B cell (primary cell): ENCODE data around the gene DLG2. TPM values are rescaled to one million over a fixed set of nuclear protein-coding genes. Genes with fewer than 3 reads are reported as not detected.

Source experiments
- ATAC-seq: fragments of 200-7000 bp; cut with Tn5 transposase; one replicate; pipeline ENCODE4 v1.10.0; 2021; ENCODE audit warnings: low read depth, mild to moderate bottlenecking, moderate number of reproducible peaks, moderate library complexity
- CTCF ChIA-PET: fragments of 350-600 bp; sonication (Branson Sonifier 250); formaldehyde crosslinking; loops from one replicate; lab custom pipeline; 2021; ENCODE audit warnings: antibody characterized with exemption, inconsistent platforms; lab: Charles Lee
- POLR2A ChIA-PET: fragments of 350-600 bp; sonication (Branson Sonifier 250); formaldehyde crosslinking; loops from one replicate; lab custom pipeline; 2021; ENCODE audit warnings: antibody characterized with exemption; lab: Charles Lee
- DNase-seq: peaks from one replicate; pipeline ENCODE4 v3.0.0; 2013
- H2AFZ ChIP-seq: 2 replicates; pipeline ENCODE4 v1.6.1; 2012; ENCODE audit warnings: mild to moderate bottlenecking, low read depth, low read length; ENCODE audit not compliant: insufficient read depth, poor library complexity, severe bottlenecking
- H3K27ac ChIP-seq, 2 donors: 1 replicate in 1 of 2; 2 replicates in 1 of 2; pipeline ENCODE4 v1.5.1; 2012 to 2013; ENCODE audit warnings: low read length in 2 of 2, mild to moderate bottlenecking in 2 of 2, moderate library complexity in 1 of 2
- H3K27me3 ChIP-seq, 4 experiments: fragments of 200-600 bp in 1 of 4; sonication (generic) in 1 of 4; replicated peaks in 1 of 4; 1 replicate in 2 of 4; 2 replicates in 2 of 4; pipeline versions ENCODE4 v1.6.1 to v1.7.0; 2013 to 2016; ENCODE audit warnings: low read length in 3 of 4, mild to moderate bottlenecking in 2 of 4, mixed read lengths in 1 of 4, moderate library complexity in 1 of 4; ENCODE audit not compliant: insufficient read depth in 4 of 4, control insufficient read depth in 3 of 4; ENCODE audit errors: control extremely low read depth in 1 of 4
- H3K36me3 ChIP-seq, 2 experiments: replicated peaks in 1 of 2; 1 replicate in 1 of 2; 2 replicates in 1 of 2; pipeline versions ENCODE4 v1.6.1 to v1.7.1; 2013; ENCODE audit warnings: low read length in 1 of 2; ENCODE audit not compliant: insufficient read depth in 2 of 2, control insufficient read depth in 1 of 2; ENCODE audit errors: control extremely low read depth in 1 of 2, extremely low read depth in 1 of 2
- H3K4me1 ChIP-seq, 2 donors: fragments of 200-600 bp in 1 of 2; sonication (generic) in 1 of 2; 1 replicate in 1 of 2; 2 replicates in 1 of 2; pipeline versions ENCODE4 v1.5.1 to v1.6.1; 2013 to 2017; ENCODE audit warnings: low read length in 2 of 2; ENCODE audit not compliant: control insufficient read depth in 2 of 2, insufficient read depth in 2 of 2
- H3K4me2 ChIP-seq: replicated peaks from 2 replicates; pipeline ENCODE3; 2012; ENCODE audit warnings: mild to moderate bottlenecking, low read depth, low read length; ENCODE audit not compliant: poor library complexity, severe bottlenecking
- H3K4me3 ChIP-seq, 5 experiments: fragments of 200-600 bp in 1 of 5; sonication (generic) in 1 of 5; 1 replicate in 3 of 5; 2 replicates in 2 of 5; pipeline versions ENCODE4 v1.5.1 to v1.7.0; 2011 to 2016; ENCODE audit warnings: low read length in 4 of 5, mild to moderate bottlenecking in 4 of 5, low read depth in 2 of 5, control low read depth in 1 of 5, moderate library complexity in 1 of 5; ENCODE audit not compliant: insufficient read depth in 1 of 5; ENCODE audit errors: control extremely low read depth in 1 of 5, extremely low read depth in 1 of 5
- H3K79me2 ChIP-seq: fragments of 200-600 bp; sonication (generic); one replicate; pipeline ENCODE4 v1.6.0; 2016; ENCODE audit warnings: low read length; ENCODE audit not compliant: control insufficient read depth, insufficient read depth
- H3K9ac ChIP-seq: fragments of 200-600 bp; sonication (generic); 2 replicates; pipeline ENCODE4 v1.6.1; 2017; ENCODE audit warnings: mild to moderate bottlenecking, low read length, moderate library complexity
- H3K9me3 ChIP-seq, 3 donors: one replicate each; pipeline versions ENCODE4 v1.6.1 to v1.7.1; 2013; ENCODE audit warnings: low read length in 2 of 3; ENCODE audit not compliant: control insufficient read depth in 2 of 3, insufficient read depth in 1 of 3; ENCODE audit errors: control extremely low read depth in 1 of 3
- H4K20me1 ChIP-seq: 2 replicates; pipeline ENCODE4 v1.6.0; 2012; ENCODE audit warnings: mild to moderate bottlenecking, low read length; ENCODE audit not compliant: insufficient read depth, control insufficient read depth, poor library complexity, severe bottlenecking
- H3K27ac Mint-ChIP-seq: one replicate; pipeline ENCODE4 v1.8.0; 2021; ENCODE audit warnings: mixed read lengths
- H3K27me3 Mint-ChIP-seq: one replicate; pipeline ENCODE4 v1.8.0; 2021; ENCODE audit warnings: mixed read lengths
- H3K4me1 Mint-ChIP-seq: one replicate; pipeline ENCODE4 v1.8.0; 2021; ENCODE audit warnings: mixed read lengths
- H3K4me3 Mint-ChIP-seq: one replicate; pipeline ENCODE4 v1.8.0; 2021; ENCODE audit warnings: mixed read lengths
- H3K9me3 Mint-ChIP-seq: one replicate; pipeline ENCODE4 v1.8.0; 2022; ENCODE audit warnings: mixed read lengths; ENCODE audit not compliant: insufficient read depth
- EZH2 ChIP-seq: IDR thresholded peaks from 2 replicates; pipeline ENCODE4 v1.6.1; 2012; ENCODE audit warnings: borderline replicate concordance, low read depth, mild to moderate bottlenecking, moderate library complexity, low read length; ENCODE audit not compliant: insufficient read depth, poor library complexity, severe bottlenecking
- WGBS: methylation state at CpG from one replicate; pipeline ENCODE4 v1.1.5; 2013; ENCODE audit warnings: missing lambda C conversion rate; ENCODE audit not compliant: insufficient coverage; 5-methylcytosine and 5-hydroxymethylcytosine counted together
- intact Hi-C: fragments of 100-400 bp; cut with micrococcal nuclease; formaldehyde crosslinking; loops from one replicate; pipeline ENCODE4 v1.10.0; 2022
- polyA plus RNA-seq: library from polyadenylated mRNA; depleted of rRNA; stranded (reverse); fragments of >200 nt; gene quantifications from 2 replicates; pipeline ENCODE4 v1.2.3, GENCODE V29; 2012
- total RNA-seq, 2 donors: library from RNA; stranded (reverse); fragments of 120-200 nt in 1 of 2; gene quantifications; 1 replicate in 1 of 2; 2 replicates in 1 of 2; pipeline versions ENCODE4 v1.2.3 to v1.2.4, GENCODE V29; 2013 to 2022
- TF ChIP-seq, protein P1 (sequence below): fragments of 200-600 bp; IDR thresholded peaks from one replicate; pipeline ENCODE4 v1.8.0; 2022; ENCODE audit warnings: antibody characterized with exemption, mild to moderate bottlenecking

Gene DLG2
- total and polyA plus RNA-seq, 2 donors (not counting 1 experiment from before 2014, with no cell fraction given), result 0.54 to 5.4 TPM

- no peak overlapping the region for H3K4me3 Mint-ChIP-seq
- H3K36me3 ChIP-seq, result no peaks in the 10 kb centered on the region
- intact Hi-C loops, result no loop called here
- H4K20me1 ChIP-seq, result no peaks in the 10 kb centered on the region
- H2AFZ ChIP-seq, result no peak overlapping the region
- no peaks in the 10 kb centered on the region for H3K9me3 Mint-ChIP-seq
- H3K79me2 ChIP-seq, result no peaks in the 10 kb centered on the region
- H3K9me3 ChIP-seq, result no peaks in the 10 kb centered on the region
- ChIA-PET POLR2A (no interaction called here), CTCF (interaction anchor here (2.2 kb wide), 1 partner anchor 161 kb away, joined by 6 read pairs; no protein-coding TSS in a partner anchor)
- H3K27me3 ChIP-seq, result peaks cover 0 to 3% (median 0%) of the 10 kb centered on the region in 4 experiments
- no peak overlapping the region for H3K4me3 ChIP-seq
- peaks cover 15% of the 10 kb centered on the region for H3K4me1 Mint-ChIP-seq
- H3K9ac ChIP-seq, result no peak overlapping the region
- no peak overlapping the region for H3K27ac Mint-ChIP-seq
- DNase-seq (no peak), ATAC-seq (no peak)
- H3K4me1 ChIP-seq, result peaks cover 10 to 11% of the 10 kb centered on the region in 2 donors
- no peak overlapping the region for H3K27ac ChIP-seq
- no peak overlapping the region for H3K4me2 ChIP-seq
- 87% methylated on average over 2 of the region's 2 CpGs for WGBS
- peaks cover 5% of the 10 kb centered on the region for H3K27me3 Mint-ChIP-seq
- TF ChIP-seq EZH2, result no peak
- TF ChIP-seq, protein P1, sequence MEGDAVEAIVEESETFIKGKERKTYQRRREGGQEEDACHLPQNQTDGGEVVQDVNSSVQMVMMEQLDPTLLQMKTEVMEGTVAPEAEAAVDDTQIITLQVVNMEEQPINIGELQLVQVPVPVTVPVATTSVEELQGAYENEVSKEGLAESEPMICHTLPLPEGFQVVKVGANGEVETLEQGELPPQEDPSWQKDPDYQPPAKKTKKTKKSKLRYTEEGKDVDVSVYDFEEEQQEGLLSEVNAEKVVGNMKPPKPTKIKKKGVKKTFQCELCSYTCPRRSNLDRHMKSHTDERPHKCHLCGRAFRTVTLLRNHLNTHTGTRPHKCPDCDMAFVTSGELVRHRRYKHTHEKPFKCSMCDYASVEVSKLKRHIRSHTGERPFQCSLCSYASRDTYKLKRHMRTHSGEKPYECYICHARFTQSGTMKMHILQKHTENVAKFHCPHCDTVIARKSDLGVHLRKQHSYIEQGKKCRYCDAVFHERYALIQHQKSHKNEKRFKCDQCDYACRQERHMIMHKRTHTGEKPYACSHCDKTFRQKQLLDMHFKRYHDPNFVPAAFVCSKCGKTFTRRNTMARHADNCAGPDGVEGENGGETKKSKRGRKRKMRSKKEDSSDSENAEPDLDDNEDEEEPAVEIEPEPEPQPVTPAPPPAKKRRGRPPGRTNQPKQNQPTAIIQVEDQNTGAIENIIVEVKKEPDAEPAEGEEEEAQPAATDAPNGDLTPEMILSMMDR, result no peak
Measured at GRCh38 chr11:84544566-84544965, 1082.6 kb downstream of the DLG2 start.

DNA sequence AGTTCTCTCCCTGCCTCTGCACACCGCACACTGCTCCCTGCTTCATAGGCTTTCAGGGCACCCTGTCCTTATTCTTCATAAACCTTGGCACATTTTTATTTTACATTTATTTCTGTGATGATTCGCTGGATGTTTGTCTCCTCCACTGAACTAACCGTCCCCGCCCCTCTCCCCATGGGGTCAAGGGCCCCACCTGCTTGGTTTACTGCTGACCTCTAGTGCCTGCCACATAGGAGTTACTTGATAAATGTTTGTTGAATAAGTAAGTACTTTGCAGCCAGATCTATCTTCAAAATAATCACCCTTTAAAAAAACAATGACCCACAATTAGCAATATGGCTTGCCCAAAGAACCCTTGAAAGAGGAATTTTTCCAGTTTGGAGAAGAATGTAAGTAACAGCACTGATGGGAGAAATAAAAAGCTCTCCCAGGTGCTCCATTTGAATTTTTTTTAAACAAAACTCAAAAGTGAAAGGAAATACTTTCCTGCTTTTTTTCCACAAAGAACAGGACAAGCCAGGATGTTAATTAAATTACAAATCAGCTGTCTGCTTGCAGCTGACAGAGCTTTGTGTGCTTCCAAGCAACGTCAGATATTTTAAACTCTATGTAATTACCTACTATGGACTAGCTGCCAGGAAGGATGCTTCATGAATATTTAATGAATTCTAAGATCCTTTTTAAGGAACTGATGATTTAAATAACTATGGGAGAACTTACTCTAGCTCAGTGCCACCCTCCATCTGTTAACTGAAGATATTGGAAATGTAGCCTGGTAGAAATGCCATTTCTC is 1083.6 kb downstream of the DLG2 start:
- H3K27ac Mint-ChIP-seq, result no peak overlapping the region
- no peaks in the 10 kb centered on the region for H3K9me3 ChIP-seq
- H2AFZ ChIP-seq, result no peak overlapping the region
- CTCF ChIA-PET, result interaction anchor here (2.2 kb wide), 1 partner anchor 160 kb away, joined by 6 read pairs; no protein-coding TSS in a partner anchor
- peaks cover 5% of the 10 kb centered on the region for H3K4me1 Mint-ChIP-seq
- H3K9me3 Mint-ChIP-seq, result no peaks in the 10 kb centered on the region
- H3K27ac ChIP-seq, result no peak overlapping the region
- DNase-seq (no peak), ATAC-seq (no peak)
- intact Hi-C loops, result no loop called here
- no peaks in the 10 kb centered on the region for H4K20me1 ChIP-seq
- no peaks in the 10 kb centered on the region for H3K36me3 ChIP-seq
- H3K79me2 ChIP-seq, result no peaks in the 10 kb centered on the region
- no peak overlapping the region for H3K9ac ChIP-seq
- H3K4me1 ChIP-seq, result peaks cover under 1% of the 10 kb centered on the region in 2 donors
- H3K4me2 ChIP-seq, result no peak overlapping the region
- no peak overlapping the region for H3K4me3 Mint-ChIP-seq
- peaks cover 6% of the 10 kb centered on the region for H3K27me3 Mint-ChIP-seq
- no peak overlapping the region for H3K4me3 ChIP-seq
- WGBS, result 100% methylated on average over 1 of the region's 5 CpGs
- POLR2A ChIA-PET, result no interaction called here
- H3K27me3 ChIP-seq, result peaks cover 0 to 3% (median 1%) of the 10 kb centered on the region in 4 experiments
- TF ChIP-seq, protein P1, result no peak
- no peak for TF ChIP-seq EZH2
